SU-DHL-6 (cell line): ENCODE measurements around the gene SLC6A3.

Source experiments
- H2AFZ ChIP-seq: fragments of 200-600 bp; sonication (generic); 2 replicates; pipeline ENCODE4 v1.6.1; 2014; ENCODE audit warnings: low read depth, mild to moderate bottlenecking, moderate library complexity, mixed read lengths, antibody characterized with exemption, low read length; ENCODE audit not compliant: severe bottlenecking
- H3F3A ChIP-seq: fragments of 200-600 bp; shearing (Covaris generic); 2 replicates; pipeline ENCODE4 v1.6.0; 2016; ENCODE audit warnings: antibody characterized with exemption, mild to moderate bottlenecking; ENCODE audit not compliant: insufficient read depth
- H3K27ac ChIP-seq: fragments of 200-600 bp; sonication (generic); 2 replicates; pipeline ENCODE4 v1.5.1; 2016; ENCODE audit warnings: low read depth, mild to moderate bottlenecking, low read length, moderate library complexity, mixed read lengths
- H3K27me3 ChIP-seq: fragments of 200-600 bp; sonication (generic), shearing (Covaris generic); 2 replicates; pipeline ENCODE4 v1.6.0; 2014; ENCODE audit warnings: mild to moderate bottlenecking, low read length
- H3K36me3 ChIP-seq: fragments of 200-600 bp; sonication (generic); 2 replicates; pipeline ENCODE4 v1.6.1; 2014; ENCODE audit warnings: mild to moderate bottlenecking, low read length, mixed read lengths
- H3K4me2 ChIP-seq: fragments of 300-600, 200-600 bp; shearing (Covaris generic), sonication (generic); 2 replicates; pipeline ENCODE4 v1.6.0; 2014; ENCODE audit warnings: low read length, low read depth, mild to moderate bottlenecking; ENCODE audit not compliant: poor library complexity, severe bottlenecking
- H3K4me3 ChIP-seq: fragments of 200-600 bp; sonication (generic); 2 replicates; pipeline ENCODE4 v1.5.1; 2014; ENCODE audit warnings: antibody characterized with exemption, low read length, mild to moderate bottlenecking, mixed read lengths; ENCODE audit not compliant: insufficient read depth, poor library complexity, severe bottlenecking
- H3K79me2 ChIP-seq: fragments of 200-600 bp; sonication (generic); 2 replicates; pipeline ENCODE4 v1.6.1; 2014; ENCODE audit warnings: mild to moderate bottlenecking, low read length, moderate library complexity; ENCODE audit not compliant: insufficient read depth
- H3K9ac ChIP-seq: fragments of 200-600 bp; sonication (generic); 2 replicates; pipeline ENCODE4 v1.7.0; 2014; ENCODE audit warnings: mild to moderate bottlenecking, low read length
- H3K9me2 ChIP-seq: fragments of 200-600 bp; sonication (generic); replicated peaks from 2 replicates; pipeline ENCODE4 v1.6.1; 2014; ENCODE audit warnings: low read length; ENCODE audit not compliant: insufficient read depth
- H3K9me3 ChIP-seq: fragments of 200-600 bp; sonication (generic); 2 replicates; pipeline ENCODE4 v1.6.1; 2014; ENCODE audit warnings: low read length, mixed read lengths; ENCODE audit not compliant: insufficient read depth
- H4K20me1 ChIP-seq: fragments of 200-600 bp; sonication (generic); 2 replicates; pipeline ENCODE4 v1.6.1; 2014; ENCODE audit warnings: low read depth, mild to moderate bottlenecking, antibody characterized with exemption, low read length, moderate library complexity, mixed read lengths
- EZH2phosphoT487 ChIP-seq: fragments of 200-600 bp; sonication (generic), shearing (Covaris generic); conservative IDR thresholded peaks from 2 replicates; pipeline ENCODE4 v1.6.1; 2018; ENCODE audit warnings: mild to moderate bottlenecking, antibody characterized with exemption, low read length, moderate library complexity, mixed read lengths
- TF ChIP-seq, protein P1 (sequence below): fragments of 200-600 bp; sonication (generic); IDR thresholded peaks from one replicate; pipeline ENCODE4 v1.5.1; 2017; ENCODE audit warnings: antibody characterized with exemption, mild to moderate bottlenecking, low read length, moderate library complexity; ENCODE audit not compliant: insufficient read depth, poor library complexity, severe bottlenecking

SLC6A3 gene

DNA sequence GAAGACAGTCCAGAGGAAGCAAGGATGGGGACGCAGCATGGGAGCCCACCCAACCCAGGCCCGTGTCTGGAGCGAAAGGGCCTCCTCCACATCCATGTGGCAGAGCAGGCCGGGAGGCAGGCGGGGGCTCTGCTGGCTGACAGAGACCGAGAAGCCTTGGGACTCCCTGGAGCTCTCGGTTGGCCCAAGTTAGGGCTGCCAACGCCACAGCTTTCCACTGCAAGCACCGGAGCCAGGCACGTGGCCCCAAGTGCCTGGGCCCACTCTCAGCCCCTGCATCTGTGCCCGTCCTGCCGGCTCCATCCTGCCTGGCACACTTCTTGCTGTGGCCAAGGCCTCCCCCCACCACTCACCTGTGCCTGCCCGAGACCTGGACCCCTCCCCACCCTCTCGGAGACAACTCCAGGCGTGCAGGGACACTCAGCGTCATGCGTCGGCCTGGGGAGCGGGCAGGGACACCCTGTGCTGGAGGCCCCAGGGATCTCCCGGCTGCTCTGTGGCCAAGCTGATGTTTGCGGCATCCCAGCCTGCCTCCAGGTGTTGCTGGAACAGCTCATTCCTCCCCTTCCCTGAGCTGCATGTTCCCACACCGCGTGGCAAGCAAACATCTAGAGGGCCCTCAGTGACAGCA is 31.5 kb downstream of the SLC6A3 start:
- Histone ChIP-seq H3K27ac (no peak overlapping the region), H3K79me2 (no peaks in the 10 kb centered on the region), H3K4me3 (no peak overlapping the region), H3K9ac (no peak overlapping the region), H2AFZ (no peak overlapping the region), H3K4me2 (no peak overlapping the region), H3K9me3 (no peaks in the 10 kb centered on the region), H3K36me3 (no peaks in the 10 kb centered on the region), H3K9me2 (no peaks in the 10 kb centered on the region), H3F3A (no peaks in the 10 kb centered on the region), H4K20me1 (no peaks in the 10 kb centered on the region), H3K27me3 (no peaks in the 10 kb centered on the region)
- TF ChIP-seq, protein P1, sequence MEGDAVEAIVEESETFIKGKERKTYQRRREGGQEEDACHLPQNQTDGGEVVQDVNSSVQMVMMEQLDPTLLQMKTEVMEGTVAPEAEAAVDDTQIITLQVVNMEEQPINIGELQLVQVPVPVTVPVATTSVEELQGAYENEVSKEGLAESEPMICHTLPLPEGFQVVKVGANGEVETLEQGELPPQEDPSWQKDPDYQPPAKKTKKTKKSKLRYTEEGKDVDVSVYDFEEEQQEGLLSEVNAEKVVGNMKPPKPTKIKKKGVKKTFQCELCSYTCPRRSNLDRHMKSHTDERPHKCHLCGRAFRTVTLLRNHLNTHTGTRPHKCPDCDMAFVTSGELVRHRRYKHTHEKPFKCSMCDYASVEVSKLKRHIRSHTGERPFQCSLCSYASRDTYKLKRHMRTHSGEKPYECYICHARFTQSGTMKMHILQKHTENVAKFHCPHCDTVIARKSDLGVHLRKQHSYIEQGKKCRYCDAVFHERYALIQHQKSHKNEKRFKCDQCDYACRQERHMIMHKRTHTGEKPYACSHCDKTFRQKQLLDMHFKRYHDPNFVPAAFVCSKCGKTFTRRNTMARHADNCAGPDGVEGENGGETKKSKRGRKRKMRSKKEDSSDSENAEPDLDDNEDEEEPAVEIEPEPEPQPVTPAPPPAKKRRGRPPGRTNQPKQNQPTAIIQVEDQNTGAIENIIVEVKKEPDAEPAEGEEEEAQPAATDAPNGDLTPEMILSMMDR: no peak
- TF ChIP-seq EZH2phosphoT487: no peak

DNA sequence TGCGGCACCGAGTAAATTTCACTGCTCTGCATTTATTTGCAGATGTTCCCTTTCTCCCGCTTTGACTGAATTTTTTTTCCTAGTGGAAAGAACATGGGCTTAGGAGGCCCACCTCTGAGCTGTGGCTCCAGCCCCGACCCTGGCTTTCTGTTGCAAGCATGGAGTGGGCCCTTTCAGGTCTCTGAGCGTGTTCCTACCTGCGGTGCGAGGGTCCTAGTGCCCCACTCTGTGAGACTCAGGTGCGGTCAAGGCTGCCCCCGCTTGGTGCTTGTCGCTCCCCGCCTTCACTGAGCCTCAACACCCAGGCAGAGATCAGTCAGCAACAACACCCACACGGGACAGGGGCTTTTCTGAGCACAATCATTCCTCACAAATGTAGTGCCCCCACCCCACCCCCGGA is 32.0 kb downstream of the SLC6A3 start:
- H3K9me2 ChIP-seq: no peaks in the 10 kb centered on the region
- H3K4me3 ChIP-seq: no peak overlapping the region
- H3K9ac ChIP-seq: no peak overlapping the region
- H3K9me3 ChIP-seq: no peaks in the 10 kb centered on the region
- TF ChIP-seq, protein P1: no peak
- TF ChIP-seq EZH2phosphoT487: no peak
- H3K4me2 ChIP-seq: no peak overlapping the region
- no peaks in the 10 kb centered on the region for H3K36me3 ChIP-seq
- H2AFZ ChIP-seq: no peak overlapping the region
- no peaks in the 10 kb centered on the region for H4K20me1 ChIP-seq
- no peak overlapping the region for H3K27ac ChIP-seq
- H3K27me3 ChIP-seq: no peaks in the 10 kb centered on the region
- no peaks in the 10 kb centered on the region for H3F3A ChIP-seq
- H3K79me2 ChIP-seq: no peaks in the 10 kb centered on the region

DNA sequence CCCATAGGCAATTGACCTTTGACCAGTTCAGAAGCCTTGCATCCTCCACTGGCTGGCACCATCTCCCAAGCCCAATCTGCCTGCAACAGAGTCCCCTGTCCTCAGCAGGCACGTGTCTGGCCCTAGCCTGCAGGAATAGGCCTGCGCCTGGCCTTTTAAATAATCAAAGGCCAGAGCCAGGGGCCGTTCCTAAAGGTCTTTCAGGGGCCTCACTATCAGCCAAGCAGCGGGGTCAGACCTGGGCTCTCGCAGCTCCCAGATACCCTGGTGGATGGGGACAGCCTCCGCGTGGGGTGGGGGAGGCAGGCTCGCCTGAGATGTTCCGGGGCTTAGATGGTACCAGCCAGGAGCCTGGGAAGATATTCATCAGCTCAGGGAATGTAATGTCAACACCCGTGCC is 32.6 kb downstream of the SLC6A3 start:
- no peaks in the 10 kb centered on the region for H4K20me1 ChIP-seq
- H3K4me3 ChIP-seq: no peak overlapping the region
- H3K9me3 ChIP-seq: no peaks in the 10 kb centered on the region
- TF ChIP-seq EZH2phosphoT487: no peak
- TF ChIP-seq, protein P1: no peak
- H3K4me2 ChIP-seq: no peak overlapping the region
- no peak overlapping the region for H2AFZ ChIP-seq
- H3K27me3 ChIP-seq: no peaks in the 10 kb centered on the region
- H3F3A ChIP-seq: no peaks in the 10 kb centered on the region
- H3K36me3 ChIP-seq: no peaks in the 10 kb centered on the region
- no peaks in the 10 kb centered on the region for H3K79me2 ChIP-seq
- H3K27ac ChIP-seq: no peak overlapping the region
- no peaks in the 10 kb centered on the region for H3K9me2 ChIP-seq
- no peak overlapping the region for H3K9ac ChIP-seq
